Activated naive CD4-positive, alpha-beta T cell treated with anti-CD3 and anti-CD28 coated beads, Interleukin-2, amount 50 U/mL, for 16 hours (primary cell): ENCODE results near the gene PDLIM5.
"Not testable (repeated sequence)": the region's sequence is repeated elsewhere in the genome, so short reads cannot be mapped to it uniquely, and the experiment has no call there.

Experiments used
- DNase-seq: peaks from one replicate; pipeline ENCODE4 v3.0.0-alpha.2; 2020

Gene PDLIM5

DNA sequence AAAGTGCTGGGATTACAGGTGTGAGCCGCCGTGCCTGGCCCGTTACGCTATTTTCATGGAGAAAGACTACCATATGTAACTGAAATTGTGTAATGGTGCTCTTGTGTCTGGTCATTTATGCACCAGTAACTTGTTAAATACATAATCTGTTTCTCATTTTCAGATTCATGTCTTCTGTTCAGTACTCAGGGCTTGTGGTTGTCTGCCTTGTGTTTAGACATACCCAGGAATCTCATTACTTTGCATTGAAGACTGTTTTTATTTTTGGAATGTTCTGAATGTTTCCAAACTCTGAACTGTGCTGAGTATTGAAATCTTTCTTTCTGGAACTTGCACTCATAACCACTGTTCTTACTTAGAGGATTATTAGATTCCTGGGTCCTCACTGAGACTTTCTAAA is 52.8 kb downstream of the PDLIM5 start:
- DNase-seq = no peak

DNA sequence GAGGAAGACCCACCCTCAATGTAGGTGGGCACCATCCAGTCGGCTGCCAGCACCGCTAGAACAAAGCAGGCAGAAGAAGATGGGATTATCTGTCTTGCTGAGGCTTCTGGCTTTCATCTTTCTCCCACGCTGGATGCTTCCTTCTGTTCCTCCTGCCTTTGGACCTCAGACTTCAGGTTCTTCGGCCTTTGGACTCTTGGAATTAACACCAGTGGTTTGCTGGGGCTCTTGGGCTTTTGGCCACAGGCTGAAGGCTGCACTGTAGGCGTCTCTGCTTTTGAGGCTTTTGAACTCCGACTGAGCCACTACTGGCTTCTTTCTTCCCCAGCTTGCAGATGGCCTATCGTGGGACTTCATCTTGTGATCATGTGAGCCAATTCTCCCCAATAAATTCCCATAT is 55.1 kb downstream of the PDLIM5 start:
- no peak for DNase-seq

DNA sequence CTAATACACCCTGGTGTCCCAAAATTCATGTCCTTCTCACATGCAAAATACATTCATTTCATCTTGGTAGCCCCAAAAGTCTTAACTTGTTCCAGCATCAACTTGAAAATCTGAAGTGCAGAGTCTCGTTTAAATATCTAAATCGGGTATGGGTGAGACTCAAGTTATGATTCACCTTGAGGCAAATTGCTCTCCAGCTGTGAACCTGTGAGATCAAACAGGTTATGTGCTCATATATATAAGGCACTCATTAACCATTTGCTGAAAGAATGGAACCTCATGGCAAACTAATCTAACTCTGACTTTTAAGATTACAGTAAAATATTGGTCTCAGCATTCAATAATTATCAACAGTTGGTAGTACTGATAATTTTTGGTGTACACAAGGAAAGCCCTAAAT is 55.5 kb downstream of the PDLIM5 start:
- DNase-seq = no peak

DNA sequence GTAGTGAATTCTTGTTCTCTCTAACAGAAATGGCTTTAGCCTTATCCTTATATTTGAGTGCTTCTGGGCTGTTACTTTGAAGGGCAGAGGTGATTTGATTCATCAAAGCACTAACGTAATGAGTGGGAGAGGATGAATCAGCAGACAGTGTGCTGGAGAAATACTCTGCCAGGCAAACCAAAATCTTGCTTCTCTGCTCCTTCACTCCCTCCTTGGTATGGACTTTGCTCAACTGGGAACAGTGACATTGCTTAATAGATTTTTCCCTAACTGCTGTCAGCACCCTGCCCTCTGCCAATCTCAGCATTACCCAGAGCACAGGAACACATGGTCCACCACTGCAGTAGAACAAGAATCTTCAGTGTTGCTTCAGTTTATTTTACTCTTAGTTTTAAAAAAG is 56.0 kb downstream of the PDLIM5 start:
- no peak for DNase-seq

DNA sequence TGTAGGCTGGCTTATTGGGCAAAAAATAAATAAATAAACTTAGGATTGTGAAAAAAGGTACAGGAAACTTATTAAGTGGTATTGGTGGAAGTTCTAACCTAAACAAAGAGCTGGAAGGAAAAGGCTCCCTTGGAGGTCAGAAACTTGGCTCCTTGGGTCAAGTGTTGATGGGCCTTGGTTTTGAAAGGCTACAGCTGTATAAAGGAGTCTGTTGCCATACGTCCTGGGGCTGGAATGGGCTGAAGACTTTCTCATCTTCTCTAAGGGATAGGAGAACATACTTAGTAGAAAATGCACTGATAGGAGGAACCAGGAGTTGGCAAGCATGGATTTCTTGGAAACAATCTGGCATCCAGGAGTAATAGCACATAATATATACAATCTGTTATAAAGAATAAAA is 56.6 kb downstream of the PDLIM5 start:
- no peak for DNase-seq

DNA sequence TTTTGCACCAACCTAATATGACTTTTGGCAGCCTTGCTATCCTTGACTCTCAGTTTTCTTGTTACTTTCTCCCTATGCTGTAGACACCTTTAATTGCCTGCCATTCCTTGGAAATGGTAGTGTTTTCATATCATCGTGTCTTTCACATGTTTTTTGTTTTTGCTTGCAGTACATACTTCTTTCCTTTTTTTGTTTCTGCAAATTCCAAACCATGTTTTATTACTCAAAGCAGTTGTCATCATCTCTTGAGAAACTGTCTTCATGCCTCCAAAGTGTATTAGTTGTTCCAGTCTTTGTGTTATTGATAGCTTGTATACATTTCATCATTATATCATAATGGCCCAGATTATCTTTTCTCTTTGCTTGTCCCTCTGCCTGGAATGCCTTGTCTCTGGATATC is 57.1 kb downstream of the PDLIM5 start:
- DNase-seq = no peak

DNA sequence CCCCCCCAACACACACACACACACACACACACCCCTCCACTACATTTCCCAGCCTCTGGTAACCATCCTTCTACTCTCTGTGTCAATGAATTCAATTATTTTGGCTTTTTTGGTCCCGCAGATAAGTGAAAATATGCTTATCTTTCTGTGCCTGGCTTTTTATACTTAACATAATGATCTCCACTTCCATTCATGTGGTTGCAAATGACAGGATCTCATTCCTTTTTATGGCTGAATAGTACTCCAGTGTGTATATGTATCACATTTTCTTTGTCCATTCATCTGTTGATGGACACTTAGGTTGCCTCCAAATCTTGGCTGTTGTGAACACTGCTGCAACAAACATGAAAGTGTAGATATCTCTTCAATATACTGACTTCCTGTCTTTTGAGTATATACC is 59.8 kb downstream of the PDLIM5 start:
- no peak for DNase-seq

DNA sequence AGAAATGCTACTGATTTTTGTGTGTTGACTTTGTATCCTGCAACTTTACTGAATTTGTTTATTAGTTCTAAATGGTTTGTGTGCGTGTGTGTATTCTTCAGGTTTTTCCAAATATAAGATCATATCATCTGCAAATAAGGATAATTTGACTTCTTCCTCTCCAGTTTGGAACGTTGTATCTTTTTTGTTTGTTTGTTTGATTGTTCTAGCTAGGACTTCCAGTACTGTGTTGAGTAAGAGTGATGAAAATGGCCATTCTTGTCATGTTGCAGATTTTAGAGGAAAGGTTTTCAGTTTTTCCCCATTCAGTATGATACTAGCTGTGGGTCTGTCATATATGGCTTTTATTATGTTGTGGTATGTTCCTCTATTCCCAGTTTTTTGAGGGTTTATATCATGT is 61.8 kb downstream of the PDLIM5 start:
- DNase-seq = not testable (repeated sequence)

DNA sequence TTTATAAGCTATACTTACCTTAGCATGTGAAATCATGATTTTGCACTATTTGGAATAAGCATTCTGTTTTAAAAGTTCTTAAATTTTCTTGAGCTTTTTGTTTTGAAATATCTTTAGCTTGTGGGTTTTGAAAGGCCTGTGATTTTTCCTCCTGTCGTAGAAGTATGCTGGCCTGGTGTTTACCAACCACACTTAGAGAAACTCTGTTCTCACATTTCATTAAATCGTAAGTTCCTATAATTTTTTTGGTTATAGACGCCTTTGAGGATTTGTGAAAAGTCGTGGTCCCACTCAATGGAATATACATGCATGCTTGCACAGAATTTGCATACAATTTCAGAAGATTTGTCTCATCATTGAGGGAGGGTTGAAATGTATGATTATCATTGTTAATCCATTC is 63.6 kb downstream of the PDLIM5 start:
- no peak for DNase-seq

DNA sequence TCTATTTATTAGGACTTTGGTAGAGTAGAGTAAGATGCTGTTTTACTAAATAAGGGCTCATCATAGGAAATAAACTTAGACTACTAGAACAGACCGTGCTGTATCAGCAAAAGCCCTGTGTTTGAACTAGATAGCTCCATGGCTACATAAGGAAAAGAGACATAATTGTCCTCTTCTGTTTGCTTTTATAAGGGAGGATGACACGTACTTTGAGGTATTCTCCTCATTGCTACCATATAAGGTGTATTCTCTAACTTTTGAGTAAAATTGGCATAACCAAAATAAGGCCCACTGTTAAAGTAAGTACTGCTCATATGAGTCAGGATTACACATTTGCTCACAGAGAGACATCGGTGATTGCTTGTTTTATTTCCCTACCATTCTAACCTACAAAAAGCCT is 64.3 kb downstream of the PDLIM5 start:
- no peak for DNase-seq

DNA sequence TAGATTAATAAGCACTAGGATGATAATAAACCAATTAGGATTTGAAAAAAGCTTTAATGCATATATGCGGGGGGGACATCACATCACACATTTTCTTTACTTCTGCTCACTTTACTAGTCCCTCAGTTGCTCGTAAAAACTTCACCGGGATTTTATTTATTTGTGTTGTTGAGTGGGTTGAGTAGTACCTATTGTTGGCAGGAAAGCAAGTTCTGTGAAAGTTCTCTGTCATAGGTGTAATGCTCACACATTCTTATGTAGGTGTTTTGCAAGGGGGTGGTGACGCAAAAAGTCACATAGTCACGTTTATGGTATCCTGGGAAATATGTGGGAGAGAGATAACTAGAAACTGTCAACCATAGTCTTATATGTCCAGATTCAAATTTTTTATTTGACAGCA is 65.3 kb downstream of the PDLIM5 start:
- DNase-seq = no peak

DNA sequence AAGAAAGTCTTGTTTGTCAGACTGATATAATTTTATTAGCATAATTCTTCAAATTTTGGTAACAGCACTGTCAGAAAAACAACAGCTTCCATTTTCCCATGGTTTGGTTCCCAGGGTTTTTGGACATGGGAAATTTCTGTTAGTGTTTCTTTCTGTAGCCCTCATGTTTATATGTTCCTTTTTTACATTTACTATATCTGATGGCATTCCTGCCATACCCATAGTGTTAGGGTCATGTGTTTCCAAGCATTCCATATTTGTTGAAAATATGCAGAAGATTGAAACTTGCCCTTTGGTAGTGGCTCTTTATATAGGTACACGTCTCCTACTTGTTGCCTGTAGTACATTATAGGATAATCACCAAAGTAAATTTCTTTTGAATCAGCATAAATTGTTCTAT is 65.8 kb downstream of the PDLIM5 start:
- no peak for DNase-seq

DNA sequence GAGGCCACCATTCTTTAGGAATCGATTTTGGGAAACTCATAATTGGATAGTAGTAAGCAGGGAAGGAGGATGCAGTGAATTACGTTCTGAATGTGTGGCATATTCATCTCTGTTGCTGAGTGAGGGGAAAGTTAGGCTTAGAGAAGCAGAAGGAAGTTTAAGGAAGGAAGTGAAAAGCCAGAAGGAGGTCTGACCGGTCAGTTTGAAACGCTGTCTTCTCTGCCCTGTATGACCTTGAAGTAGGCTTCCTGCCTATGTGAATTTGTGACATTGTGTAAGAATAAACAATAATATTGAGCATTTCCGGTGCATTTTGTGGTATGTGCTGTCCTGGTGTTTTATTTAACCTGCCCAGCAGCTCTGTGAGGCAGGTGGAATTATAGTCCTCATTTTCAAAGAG is 67.3 kb downstream of the PDLIM5 start:
- no peak for DNase-seq

DNA sequence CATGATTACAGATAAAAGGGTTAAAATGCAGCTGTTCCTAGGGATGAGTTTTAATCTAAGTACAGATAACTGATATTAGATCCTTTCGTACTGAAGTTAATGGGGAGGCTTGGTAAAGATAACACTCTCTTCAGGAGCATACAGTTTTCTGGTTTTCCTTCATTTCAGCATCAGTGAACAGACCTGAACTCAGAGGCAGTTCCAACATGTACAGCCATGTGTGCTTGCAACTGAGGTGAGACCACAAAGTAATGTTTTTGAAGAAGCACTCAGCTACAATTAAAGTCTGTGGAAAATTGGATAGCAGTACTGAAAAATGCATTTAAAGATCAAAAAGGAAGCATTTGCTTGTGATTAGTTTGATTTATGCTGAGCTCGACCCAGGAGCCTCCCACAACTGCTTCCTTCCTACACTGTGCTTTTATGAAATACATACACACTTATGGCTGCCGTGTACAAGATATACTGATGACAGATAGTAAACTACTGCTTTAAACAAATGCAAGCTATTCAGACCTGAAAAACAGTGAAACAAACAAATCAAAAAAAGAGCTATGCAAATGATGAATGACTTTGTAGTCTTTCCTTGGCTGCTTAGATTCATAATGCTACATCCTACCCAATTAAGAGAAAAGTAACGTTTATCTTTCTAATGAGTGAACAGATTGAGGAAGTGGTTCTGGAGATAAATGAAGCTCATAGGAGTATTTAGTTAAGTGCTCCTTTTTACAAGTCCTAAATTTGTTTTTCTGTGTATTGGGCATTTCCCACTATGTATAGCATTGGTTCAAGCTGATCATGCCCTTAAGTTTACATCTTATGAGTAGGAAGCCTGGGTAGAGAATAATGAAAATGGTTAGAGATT is 68.4 kb downstream of the PDLIM5 start:
- no peak for DNase-seq

DNA sequence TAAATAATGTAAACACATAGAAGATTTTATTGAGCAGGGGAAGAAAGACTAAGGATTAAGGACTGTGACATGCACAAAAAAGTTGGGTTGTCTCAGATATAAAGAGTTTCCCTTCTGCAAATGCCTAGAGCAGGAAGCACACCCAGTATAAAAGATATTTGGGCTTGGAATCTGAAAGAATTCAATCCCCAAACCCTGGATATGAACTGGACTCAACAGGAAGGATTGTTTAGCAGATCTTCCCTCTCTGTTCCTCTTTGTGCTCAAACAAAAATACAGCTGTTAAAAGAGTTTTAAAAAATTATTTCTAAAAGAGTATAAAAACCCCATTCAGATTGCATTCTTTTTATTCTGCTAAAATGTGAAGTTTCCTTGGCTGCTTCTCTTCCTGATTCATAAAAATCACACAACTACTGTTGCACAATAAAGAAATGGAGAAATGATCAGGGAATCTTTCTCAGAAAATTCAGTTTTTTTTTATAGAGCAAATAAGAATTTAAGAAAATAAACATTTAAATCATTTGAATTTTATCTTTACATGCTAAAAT is 71.4 kb downstream of the PDLIM5 start:
- no peak for DNase-seq

DNA sequence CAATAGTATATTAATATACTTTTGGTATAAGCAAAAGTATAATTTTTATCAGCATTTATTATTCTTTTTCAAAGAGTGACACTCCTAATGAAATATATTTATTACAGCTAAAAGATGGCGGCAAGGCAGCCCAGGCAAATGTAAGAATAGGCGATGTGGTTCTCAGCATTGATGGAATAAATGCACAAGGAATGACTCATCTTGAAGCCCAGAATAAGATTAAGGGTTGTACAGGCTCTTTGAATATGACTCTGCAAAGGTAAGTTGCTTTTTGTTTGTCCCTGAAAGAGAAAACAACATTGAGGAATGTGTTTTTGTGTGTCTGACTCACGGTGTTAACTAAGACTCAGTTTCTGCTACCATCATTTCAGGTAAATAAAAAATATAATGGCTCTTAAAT is 71.9 kb downstream of the PDLIM5 start:
- no peak for DNase-seq

DNA sequence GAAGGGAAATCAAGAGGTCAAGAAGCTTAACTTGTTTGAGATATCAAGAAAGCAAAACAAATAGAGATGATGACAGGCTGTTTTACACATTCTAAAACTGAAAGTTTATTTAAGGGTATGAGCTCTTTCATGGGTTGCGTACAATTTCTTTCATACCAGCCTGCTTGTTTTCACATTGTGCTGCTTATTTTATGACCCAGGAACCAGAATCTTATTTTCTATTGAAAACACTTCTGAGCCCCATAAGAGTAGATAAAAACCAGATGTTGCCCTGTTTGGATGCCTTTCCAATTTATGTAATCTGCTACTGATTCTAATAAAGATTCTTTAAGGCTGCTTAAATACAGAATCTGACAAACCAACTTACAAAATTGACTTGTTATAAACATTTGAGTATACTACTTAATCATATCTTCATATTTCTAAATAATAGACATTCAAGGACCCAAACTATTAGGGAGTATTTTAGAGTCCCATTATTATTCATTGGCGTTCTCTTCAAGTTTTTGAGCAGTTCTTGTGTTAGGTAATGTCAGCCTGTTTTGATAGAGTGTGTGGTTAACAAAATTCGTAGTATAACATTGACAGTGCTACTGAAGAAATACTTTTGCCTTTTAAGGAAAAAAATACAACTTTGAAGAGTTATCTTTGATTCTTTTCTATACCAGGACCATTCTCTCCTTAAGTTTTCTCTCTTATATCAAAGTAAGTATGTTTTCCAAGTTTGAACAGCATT is 74.4 kb downstream of the PDLIM5 start:
- no peak for DNase-seq

DNA sequence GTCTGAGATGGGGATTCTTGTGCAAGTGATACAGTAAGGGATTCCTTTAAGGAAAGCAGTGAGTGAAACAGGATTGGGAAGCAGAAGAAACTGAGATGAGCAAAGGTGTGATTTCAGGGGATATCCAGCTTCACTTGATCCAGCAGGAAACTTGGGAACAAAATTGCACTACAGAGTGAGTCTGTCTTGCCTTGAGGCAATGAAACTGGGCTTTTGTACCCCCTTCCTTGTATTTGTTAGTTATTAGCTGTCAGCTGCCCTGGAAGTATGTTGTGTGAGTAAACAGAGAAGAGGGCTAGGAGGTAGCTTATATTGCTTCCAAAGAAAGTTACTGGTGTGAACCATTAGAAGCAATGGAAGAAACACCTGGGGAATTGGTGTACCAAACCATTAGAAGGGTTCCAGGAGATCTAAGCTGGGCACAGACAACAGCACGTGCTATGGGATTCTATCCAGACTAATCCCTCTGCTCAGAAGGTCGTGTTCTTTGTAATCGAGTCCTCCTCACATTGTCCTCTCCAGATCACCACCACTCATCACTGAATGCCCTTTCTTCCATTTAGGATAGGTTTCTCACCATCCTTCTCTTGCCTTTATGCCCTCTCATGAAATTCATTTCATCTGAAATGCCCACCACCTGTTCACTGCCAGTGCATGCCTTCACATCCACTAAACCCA is 76.0 kb downstream of the PDLIM5 start:
- DNase-seq = no peak

DNA sequence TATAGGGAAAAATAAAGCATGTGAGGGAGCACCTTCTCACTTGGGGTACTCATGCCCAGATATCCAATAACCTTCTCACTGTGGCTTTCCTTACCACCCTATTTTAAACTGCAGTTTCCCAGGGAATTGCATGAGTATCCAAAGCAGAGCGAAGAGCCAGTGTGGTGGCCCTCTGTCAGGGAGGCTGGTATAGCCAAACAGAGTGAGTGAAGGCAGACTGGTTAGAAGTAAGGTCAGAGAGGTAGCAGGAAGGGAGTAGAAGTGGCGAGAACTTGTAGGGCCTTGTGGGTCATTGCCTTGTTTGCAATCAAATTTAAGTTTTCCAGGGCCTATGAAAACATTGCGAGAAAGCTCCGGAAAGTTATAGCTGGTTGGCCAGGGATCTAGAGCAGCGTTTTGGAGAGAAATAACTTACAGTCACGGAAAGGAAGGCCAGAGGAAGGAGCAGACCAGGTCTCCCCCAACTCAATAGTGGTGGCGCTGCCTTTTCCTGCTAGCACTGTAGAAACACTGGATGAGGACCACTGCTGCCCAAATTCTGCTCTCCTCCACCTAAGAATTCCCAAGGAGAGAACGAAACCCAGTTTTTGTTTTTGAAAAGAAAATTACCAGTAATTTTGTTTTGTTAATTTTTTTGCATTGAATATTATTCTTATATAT is 77.2 kb downstream of the PDLIM5 start:
- DNase-seq = no peak

DNA sequence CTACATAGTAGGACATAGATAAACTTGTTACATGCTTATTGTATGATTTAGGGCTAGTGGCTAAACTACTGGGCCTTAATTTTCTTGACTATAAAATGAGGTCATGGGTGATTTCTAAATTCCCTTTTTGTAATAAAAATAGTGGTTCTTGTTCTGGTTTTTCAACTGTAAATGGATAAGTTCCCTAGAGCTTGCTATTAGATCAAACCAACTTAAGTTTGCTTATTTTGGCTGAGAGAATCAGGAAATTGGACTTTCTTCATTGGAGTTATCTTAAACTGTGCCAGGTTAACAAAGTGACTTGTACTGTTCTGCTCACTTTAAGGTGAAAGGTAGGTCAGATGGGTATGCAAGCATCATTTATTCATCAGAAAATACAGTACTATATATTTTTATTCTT is 78.3 kb downstream of the PDLIM5 start:
- no peak for DNase-seq

DNA sequence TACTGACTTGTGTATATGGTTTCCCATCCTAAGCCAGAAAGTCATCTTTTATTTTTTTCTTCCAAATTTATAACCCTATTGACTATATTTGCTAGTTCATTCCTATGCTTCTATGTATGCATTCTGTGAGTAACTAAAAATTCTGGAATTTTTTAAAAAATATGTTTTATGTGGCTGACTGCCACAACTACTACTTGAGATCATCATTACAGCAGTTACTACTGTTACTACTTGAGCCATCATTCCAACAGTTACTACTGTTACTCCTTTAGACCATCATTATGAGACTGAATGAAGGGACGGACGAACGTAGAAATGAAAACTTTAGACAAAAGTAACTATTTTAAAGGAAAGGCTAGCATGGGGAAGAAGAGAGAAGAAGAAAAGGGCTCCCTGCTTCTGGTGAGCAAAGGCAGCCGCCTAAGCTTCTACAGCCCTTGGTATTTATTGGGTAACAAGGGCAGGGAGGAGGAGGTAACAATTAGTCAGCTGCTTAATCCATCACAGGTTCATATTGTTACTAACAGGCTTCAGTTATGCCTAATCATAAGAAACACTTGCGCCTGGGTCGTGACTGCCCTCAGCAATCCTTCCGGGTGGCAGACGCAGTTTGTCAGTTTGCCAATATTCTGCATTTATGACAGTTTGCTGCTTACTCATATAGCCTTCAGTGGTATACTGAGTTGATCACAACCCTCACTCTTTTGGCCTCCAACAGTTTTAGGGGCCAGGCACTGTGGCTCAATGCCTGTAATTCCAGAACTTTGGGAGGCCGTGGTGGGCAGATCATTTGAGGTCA is 80.4 kb downstream of the PDLIM5 start:
- DNase-seq = no peak
